IPS-18a (cell line): Measurements from ENCODE around the gene KLHL8.

Experiments used
- H3K27ac ChIP-seq: one replicate; pipeline ENCODE4 v1.5.1; 2013; ENCODE audit warnings: low read length
- H3K27me3 ChIP-seq: one replicate; pipeline ENCODE4 v1.6.1; 2013; ENCODE audit warnings: mild to moderate bottlenecking, low read length; ENCODE audit not compliant: control insufficient read depth, insufficient read depth
- H3K36me3 ChIP-seq: one replicate; pipeline ENCODE4 v1.6.1; 2013; ENCODE audit warnings: low read depth, low read length; ENCODE audit not compliant: control insufficient read depth
- H3K4me1 ChIP-seq: one replicate; pipeline ENCODE4 v1.6.1; 2013; ENCODE audit warnings: low read depth, low read length; ENCODE audit not compliant: control insufficient read depth
- H3K4me3 ChIP-seq: one replicate; pipeline ENCODE4 v1.5.1; 2013; ENCODE audit warnings: low read length
- H3K9ac ChIP-seq: one replicate; pipeline ENCODE4 v1.6.1; 2013; ENCODE audit warnings: mild to moderate bottlenecking, low read length, moderate library complexity
- H3K9me3 ChIP-seq: one replicate; pipeline ENCODE4 v1.6.1; 2013; ENCODE audit warnings: low read depth, low read length; ENCODE audit not compliant: control insufficient read depth

KLHL8 gene

DNA sequence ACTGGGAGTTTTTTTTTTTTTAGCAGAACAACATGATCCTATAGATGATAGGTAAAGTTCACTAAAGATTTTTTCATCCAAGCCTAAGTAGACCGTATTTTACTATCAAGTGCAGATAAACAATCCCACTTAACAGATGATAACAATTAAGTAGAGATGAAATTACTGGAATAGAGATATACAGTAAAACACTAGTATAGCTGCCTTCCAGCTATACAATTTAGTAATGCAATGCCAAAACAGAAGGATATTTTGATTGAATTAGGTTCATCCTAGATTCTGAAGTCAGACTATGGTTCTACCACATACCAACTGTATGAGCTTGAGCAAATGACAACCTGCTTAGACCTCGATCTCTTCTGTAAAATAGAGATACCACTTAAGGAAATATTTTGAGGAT lies 24.3 kb downstream of the KLHL8 start:
- H3K4me3 ChIP-seq: no peak overlapping the region
- H3K27ac ChIP-seq: no peak overlapping the region
- no peaks in the 10 kb centered on the region for H3K36me3 ChIP-seq
- H3K4me1 ChIP-seq: no peaks in the 10 kb centered on the region
- no peak overlapping the region for H3K9ac ChIP-seq
- H3K9me3 ChIP-seq: no peaks in the 10 kb centered on the region
- no peaks in the 10 kb centered on the region for H3K27me3 ChIP-seq

- H3K36me3 ChIP-seq: no peaks in the 10 kb centered on the region
- H3K4me3 ChIP-seq: no peak overlapping the region
- no peaks in the 10 kb centered on the region for H3K4me1 ChIP-seq
- no peak overlapping the region for H3K27ac ChIP-seq
- no peaks in the 10 kb centered on the region for H3K27me3 ChIP-seq
- no peaks in the 10 kb centered on the region for H3K9me3 ChIP-seq
- H3K9ac ChIP-seq: no peak overlapping the region
Observed at GRCh38 chr4:87193958-87194675, 26.3 kb downstream of the KLHL8 start.

DNA sequence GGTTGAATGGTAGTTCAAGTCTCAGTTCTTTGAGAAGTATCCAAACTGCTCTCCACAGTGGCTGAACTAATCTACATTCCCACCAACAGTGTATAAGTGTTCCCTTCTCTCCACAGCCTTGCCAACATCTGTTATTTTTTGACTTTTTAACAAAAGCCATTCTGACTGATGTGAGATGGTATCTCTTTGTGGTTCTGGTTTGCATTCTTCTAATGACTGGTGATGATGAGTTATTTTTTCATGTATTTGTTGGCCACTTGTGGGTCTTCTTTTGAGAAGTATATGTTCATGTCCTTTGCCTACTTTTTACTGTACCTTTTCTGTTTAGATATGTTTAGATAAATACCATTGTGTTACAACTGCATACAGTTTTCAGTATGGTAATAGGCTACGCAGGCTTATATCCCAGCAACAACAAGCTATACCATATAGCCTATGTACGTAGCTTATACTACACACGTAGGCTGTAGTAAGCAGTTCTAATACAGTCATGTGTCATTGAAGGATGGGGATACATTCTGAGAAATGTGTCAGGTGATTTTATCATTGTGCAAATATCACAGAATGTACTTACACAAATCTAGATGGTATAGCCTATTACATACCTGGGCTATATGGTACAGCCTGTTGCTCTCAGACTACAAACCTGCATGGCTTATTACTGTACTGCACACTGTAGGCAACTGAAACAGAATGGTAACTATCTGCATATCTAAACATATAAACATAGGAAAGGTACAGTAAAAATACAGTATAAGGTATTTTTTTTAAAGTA lies 28.1 kb downstream of the KLHL8 start:
- Histone ChIP-seq H3K4me1 (no peaks in the 10 kb centered on the region), H3K27ac (no peak overlapping the region), H3K36me3 (no peaks in the 10 kb centered on the region), H3K4me3 (no peak overlapping the region), H3K27me3 (no peaks in the 10 kb centered on the region), H3K9me3 (no peaks in the 10 kb centered on the region), H3K9ac (no peak overlapping the region)

- Histone ChIP-seq H3K9ac (no peak overlapping the region), H3K4me1 (no peaks in the 10 kb centered on the region), H3K9me3 (no peaks in the 10 kb centered on the region), H3K4me3 (no peak overlapping the region), H3K27me3 (no peaks in the 10 kb centered on the region), H3K27ac (no peak overlapping the region), H3K36me3 (no peaks in the 10 kb centered on the region)
Observed at GRCh38 chr4:87188932-87189331, 31.5 kb downstream of the KLHL8 start.

- Histone ChIP-seq H3K4me1 (no peaks in the 10 kb centered on the region), H3K4me3 (no peak overlapping the region), H3K27me3 (no peaks in the 10 kb centered on the region), H3K27ac (no peak overlapping the region), H3K9ac (no peak overlapping the region), H3K9me3 (no peaks in the 10 kb centered on the region), H3K36me3 (no peaks in the 10 kb centered on the region)
Observed at GRCh38 chr4:87188048-87188447, 32.4 kb downstream of the KLHL8 start.

- H3K4me1 ChIP-seq: no peaks in the 10 kb centered on the region
- H3K36me3 ChIP-seq: no peaks in the 10 kb centered on the region
- no peak overlapping the region for H3K27ac ChIP-seq
- no peaks in the 10 kb centered on the region for H3K27me3 ChIP-seq
- no peaks in the 10 kb centered on the region for H3K9me3 ChIP-seq
- no peak overlapping the region for H3K4me3 ChIP-seq
- no peak overlapping the region for H3K9ac ChIP-seq
Observed at GRCh38 chr4:87185146-87185870, 35.1 kb downstream of the KLHL8 start.

DNA sequence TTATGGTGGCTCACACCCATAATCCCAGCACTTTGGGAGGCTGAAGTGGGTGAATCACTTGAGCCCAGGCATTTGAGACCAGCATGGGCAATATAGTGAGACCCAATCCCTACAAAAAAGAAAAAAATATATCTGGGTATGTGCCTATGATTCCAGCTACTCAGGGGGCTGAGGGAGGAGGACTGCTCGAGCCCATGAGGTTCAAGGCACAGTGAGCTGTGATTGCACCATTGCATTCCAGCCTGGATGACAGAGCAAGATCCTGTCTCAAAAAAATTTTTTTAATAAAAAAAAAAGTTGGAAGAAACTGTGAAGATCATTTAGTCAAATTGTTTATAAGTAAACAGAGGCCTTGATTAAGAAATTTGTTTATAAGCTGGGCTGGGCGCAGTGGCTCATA lies 39.7 kb downstream of the KLHL8 start:
- Histone ChIP-seq H3K27me3 (no peaks in the 10 kb centered on the region), H3K4me1 (no peaks in the 10 kb centered on the region), H3K9me3 (no peaks in the 10 kb centered on the region), H3K36me3 (no peaks in the 10 kb centered on the region), H3K4me3 (no peak overlapping the region), H3K9ac (no peak overlapping the region), H3K27ac (no peak overlapping the region)

GRCh38 chr4:87179751-87180150 lies 40.7 kb downstream of the KLHL8 start:
- no peaks in the 10 kb centered on the region for H3K36me3 ChIP-seq
- H3K4me1 ChIP-seq: no peaks in the 10 kb centered on the region
- no peaks in the 10 kb centered on the region for H3K27me3 ChIP-seq
- H3K4me3 ChIP-seq: no peak overlapping the region
- H3K9me3 ChIP-seq: no peaks in the 10 kb centered on the region
- H3K9ac ChIP-seq: no peak overlapping the region
- no peak overlapping the region for H3K27ac ChIP-seq

- Histone ChIP-seq H3K9me3 (no peaks in the 10 kb centered on the region), H3K36me3 (no peaks in the 10 kb centered on the region), H3K4me1 (no peaks in the 10 kb centered on the region), H3K4me3 (no peak overlapping the region), H3K9ac (no peak overlapping the region), H3K27me3 (no peaks in the 10 kb centered on the region), H3K27ac (no peak overlapping the region)
Observed at GRCh38 chr4:87174672-87175071, 45.7 kb downstream of the KLHL8 start.

GRCh38 chr4:87171944-87172343 lies 48.5 kb downstream of the KLHL8 start:
- H3K36me3 ChIP-seq: no peaks in the 10 kb centered on the region
- no peaks in the 10 kb centered on the region for H3K9me3 ChIP-seq

DNA sequence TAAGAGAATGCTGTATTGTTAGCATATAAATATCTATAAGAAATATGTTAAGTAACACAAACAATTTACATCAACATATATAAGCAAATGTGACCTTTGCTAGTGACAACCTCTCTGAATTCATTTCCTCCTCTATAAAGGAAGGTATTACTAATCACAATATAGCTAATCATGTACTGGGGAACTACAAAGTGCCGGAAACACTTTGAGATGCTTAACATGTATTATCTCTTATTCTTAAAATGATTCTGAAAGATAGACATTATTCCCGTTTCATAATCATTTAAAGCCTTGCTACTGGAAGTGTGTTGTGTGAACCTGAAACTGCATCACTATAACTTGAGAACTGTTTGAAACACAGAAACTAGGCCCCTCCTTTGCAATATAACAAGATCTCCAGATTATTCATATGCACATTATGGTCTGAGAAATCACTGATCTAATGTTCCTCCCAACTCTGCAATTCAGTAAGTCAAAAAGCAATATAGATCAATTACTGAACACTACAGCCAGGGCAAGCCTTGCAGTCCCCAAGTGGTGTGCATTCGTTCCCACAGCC lies 54.0 kb downstream of the KLHL8 start:
- no peaks in the 10 kb centered on the region for H3K4me1 ChIP-seq
- H3K27ac ChIP-seq: no peak overlapping the region
- H3K27me3 ChIP-seq: no peaks in the 10 kb centered on the region
- no peak overlapping the region for H3K9ac ChIP-seq
- H3K9me3 ChIP-seq: no peaks in the 10 kb centered on the region
- no peak overlapping the region for H3K4me3 ChIP-seq
- H3K36me3 ChIP-seq: no peaks in the 10 kb centered on the region

More at GRCh38 chr4:87171944-87172343, 48.5 kb downstream of the KLHL8 start:
- Histone ChIP-seq H3K27ac (no peak overlapping the region), H3K9ac (no peak overlapping the region), H3K27me3 (no peaks in the 10 kb centered on the region), H3K4me3 (no peak overlapping the region), H3K4me1 (no peaks in the 10 kb centered on the region)
